IPS-20b (cell line): ENCODE measurements around the gene HNRNPL.
"Not testable (repeated sequence)": the region's sequence is repeated elsewhere in the genome, so short reads cannot be mapped to it uniquely, and the experiment has no call there.

Source experiments
- H3K27ac ChIP-seq: one replicate; pipeline ENCODE4 v1.5.1; 2013; ENCODE audit warnings: low read length
- H3K27me3 ChIP-seq: 2 replicates; pipeline ENCODE4 v1.6.1; 2013; ENCODE audit warnings: mild to moderate bottlenecking, low read length, inconsistent platforms; ENCODE audit not compliant: insufficient read depth
- H3K36me3 ChIP-seq: 2 replicates; pipeline ENCODE4 v1.6.1; 2013; ENCODE audit warnings: low read depth, mild to moderate bottlenecking, inconsistent platforms, low read length, moderate library complexity; ENCODE audit not compliant: insufficient read depth
- H3K4me1 ChIP-seq: 2 replicates; pipeline ENCODE4 v1.6.1; 2013; ENCODE audit warnings: mild to moderate bottlenecking, control low read depth, inconsistent platforms, low read length, moderate library complexity; ENCODE audit not compliant: insufficient read depth
- H3K4me3 ChIP-seq: 2 replicates; pipeline ENCODE4 v1.5.1; 2013; ENCODE audit warnings: mild to moderate bottlenecking, low read length, inconsistent platforms
- H3K9ac ChIP-seq: 2 replicates; pipeline ENCODE4 v1.6.1; 2013; ENCODE audit warnings: low read depth, mild to moderate bottlenecking, inconsistent platforms, low read length, moderate library complexity
- H3K9me3 ChIP-seq: 2 replicates; pipeline ENCODE4 v1.6.1; 2013; ENCODE audit warnings: mild to moderate bottlenecking, low read depth, low read length, inconsistent platforms; ENCODE audit not compliant: insufficient read depth

HNRNPL gene

DNA sequence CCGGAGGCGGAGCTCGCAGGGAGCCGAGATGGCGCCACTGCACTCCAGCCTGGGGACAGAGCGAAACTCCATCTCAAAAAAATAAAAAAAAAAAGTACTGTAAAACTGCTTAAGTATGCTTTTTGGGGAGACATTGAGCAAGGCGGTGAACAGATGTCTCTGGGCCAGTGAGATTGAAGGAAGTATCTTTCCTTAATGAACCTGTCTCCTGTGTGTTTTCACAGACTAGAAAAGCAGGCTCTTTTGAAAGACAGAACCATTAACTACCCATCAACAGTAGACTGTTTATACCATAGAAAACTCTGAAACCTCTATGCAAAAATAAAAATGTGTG lies 16.7 kb downstream of the HNRNPL start:
- Histone ChIP-seq H3K27ac (no peak overlapping the region), H3K27me3 (no peaks in the 10 kb centered on the region), H3K36me3 (peaks cover 47% of the 10 kb centered on the region), H3K9ac (no peak overlapping the region), H3K4me1 (peaks cover 3% of the 10 kb centered on the region; the same call in 1 of the 2 replicates), H3K4me3 (no peak overlapping the region), H3K9me3 (no peaks in the 10 kb centered on the region)

DNA sequence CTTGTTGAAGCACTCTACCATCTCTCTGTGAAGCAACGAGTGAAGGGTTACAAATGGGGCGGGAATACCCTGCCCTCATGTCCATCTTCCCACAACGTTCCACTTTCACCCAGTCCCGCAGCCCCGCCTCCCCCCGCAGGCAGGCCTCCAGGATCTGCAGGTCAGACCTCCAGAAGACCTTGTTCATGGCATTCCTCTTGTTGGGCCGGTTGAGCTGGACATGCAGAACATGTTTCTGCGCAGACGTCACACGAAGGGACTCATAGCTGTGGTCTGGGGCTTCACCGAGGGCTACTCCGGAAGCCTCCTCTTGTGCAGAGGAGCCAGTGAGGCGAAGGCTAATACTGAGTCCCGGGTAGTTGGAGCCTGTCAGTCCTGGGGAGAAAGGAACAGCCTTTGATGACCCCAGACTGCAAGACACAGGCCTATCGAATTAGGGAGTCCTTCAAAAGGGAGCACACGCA lies 18.6 kb downstream of the HNRNPL start:
- Histone ChIP-seq H3K27me3 (no peaks in the 10 kb centered on the region), H3K9ac (peak overlapping the region; percentile 88), H3K27ac (no peak overlapping the region), H3K9me3 (no peaks in the 10 kb centered on the region), H3K4me3 (peak overlapping the region; percentile 84), H3K36me3 (peaks cover 38% of the 10 kb centered on the region), H3K4me1 (peaks cover 6% of the 10 kb centered on the region; the same call in 1 of the 2 replicates)

- no peak overlapping the region for H3K27ac ChIP-seq
- peaks cover 6% of the 10 kb centered on the region; the same call in 1 of the 2 replicates for H3K4me1 ChIP-seq
- H3K4me3 ChIP-seq = no peak overlapping the region; the same call in 1 of the 2 replicates
- H3K27me3 ChIP-seq = no peaks in the 10 kb centered on the region
- peaks cover 28% of the 10 kb centered on the region for H3K36me3 ChIP-seq
- H3K9ac ChIP-seq = no peak overlapping the region
- no peaks in the 10 kb centered on the region for H3K9me3 ChIP-seq
Measured at GRCh38 chr19:38830039-38830733, 19.6 kb downstream of the HNRNPL start.

GRCh38 chr19:38829203-38829602 lies 20.6 kb downstream of the HNRNPL start:
- not testable (repeated sequence) for H3K9ac ChIP-seq, H3K9me3 ChIP-seq, H3K27me3 ChIP-seq, H3K4me3 ChIP-seq, H3K27ac ChIP-seq
- Histone ChIP-seq H3K4me1 (peaks cover 11% of the 10 kb centered on the region), H3K36me3 (peaks cover 28% of the 10 kb centered on the region)

GRCh38 chr19:38826856-38827551 lies 22.8 kb downstream of the HNRNPL start:
- Histone ChIP-seq H3K4me1 (peaks cover 11% of the 10 kb centered on the region), H3K27me3 (peaks cover 4% of the 10 kb centered on the region; the same call in 1 of the 2 replicates), H3K4me3 (no peak overlapping the region), H3K27ac (no peak overlapping the region), H3K36me3 (peaks cover 28% of the 10 kb centered on the region), H3K9ac (no peak overlapping the region), H3K9me3 (no peaks in the 10 kb centered on the region)

DNA sequence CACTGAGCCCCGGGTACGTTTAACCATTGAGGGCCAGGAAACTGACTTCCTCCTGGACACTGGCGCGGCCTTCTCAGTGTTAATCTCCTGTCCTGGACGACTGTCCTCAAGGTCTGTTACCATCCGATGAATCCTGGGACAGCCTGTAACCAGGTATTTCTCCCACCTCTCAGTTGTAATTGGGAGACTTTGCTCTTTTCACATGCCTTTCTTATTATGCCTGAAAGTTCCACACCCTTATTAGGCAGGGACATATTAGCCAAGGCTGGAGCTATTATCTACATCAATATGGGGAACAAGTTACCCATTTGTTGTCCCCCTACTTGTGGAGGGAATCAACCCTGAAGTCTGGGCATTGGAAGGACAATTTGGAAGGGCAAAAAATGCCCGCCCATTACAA lies 23.9 kb downstream of the HNRNPL start:
- not testable (repeated sequence) for H3K27me3 ChIP-seq, H3K9ac ChIP-seq, H3K4me3 ChIP-seq, H3K9me3 ChIP-seq, H3K27ac ChIP-seq
- Histone ChIP-seq H3K4me1 (peaks cover 11% of the 10 kb centered on the region), H3K36me3 (peaks cover 28% of the 10 kb centered on the region)

GRCh38 chr19:38821230-38821825 lies 28.5 kb downstream of the HNRNPL start:
- H3K9ac ChIP-seq, H3K27ac ChIP-seq, H3K4me1 ChIP-seq, H3K9me3 ChIP-seq, H3K27me3 ChIP-seq, H3K4me3 ChIP-seq: not testable (repeated sequence)
- peaks cover 13% of the 10 kb centered on the region for H3K36me3 ChIP-seq

- peaks cover 4% of the 10 kb centered on the region; the same call in 1 of the 2 replicates for H3K27me3 ChIP-seq
- no peaks in the 10 kb centered on the region for H3K9me3 ChIP-seq
- no peak overlapping the region for H3K4me3 ChIP-seq
- H3K36me3 ChIP-seq = peaks cover 25% of the 10 kb centered on the region
- no peak overlapping the region for H3K27ac ChIP-seq
- no peaks in the 10 kb centered on the region; the same call in 1 of the 2 replicates for H3K4me1 ChIP-seq
- H3K9ac ChIP-seq = no peak overlapping the region
Measured at GRCh38 chr19:38819231-38819920, 30.4 kb downstream of the HNRNPL start.

GRCh38 chr19:38817081-38817480 lies 32.7 kb downstream of the HNRNPL start:
- Histone ChIP-seq H3K36me3 (peaks cover 25% of the 10 kb centered on the region), H3K9ac (no peak overlapping the region), H3K4me3 (no peak overlapping the region), H3K27ac (no peak overlapping the region), H3K9me3 (no peaks in the 10 kb centered on the region), H3K27me3 (no peaks in the 10 kb centered on the region), H3K4me1 (no peaks in the 10 kb centered on the region)

DNA sequence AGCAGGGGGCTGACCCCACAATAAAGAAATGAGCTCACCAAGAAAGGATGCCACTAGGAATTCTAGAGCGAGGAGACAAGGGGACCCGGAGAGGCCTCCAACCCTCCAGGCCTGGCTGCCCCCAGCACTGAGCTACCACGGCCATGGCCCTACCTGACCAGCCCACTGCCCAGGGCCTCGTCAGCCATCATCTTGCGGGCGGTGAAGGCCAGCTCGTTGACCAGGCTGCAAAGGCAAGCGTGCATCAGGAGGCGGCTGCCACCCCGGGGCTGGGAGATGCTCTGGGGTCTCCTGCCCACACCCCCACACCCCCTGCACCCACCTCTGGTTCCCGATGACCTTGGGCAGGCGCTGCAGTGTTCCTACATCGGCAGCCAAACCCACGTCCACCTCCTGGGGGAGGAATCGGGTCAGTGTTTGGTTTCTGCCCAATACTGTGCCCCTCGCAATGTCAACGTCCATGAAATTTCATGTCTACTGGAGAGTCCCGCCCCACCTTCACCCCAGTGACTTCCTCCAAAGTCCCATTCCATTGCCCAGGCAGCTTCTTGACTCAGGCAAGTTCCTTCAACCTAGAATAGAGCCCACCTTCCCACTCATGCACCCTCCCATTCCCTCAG lies 33.5 kb downstream of the HNRNPL start:
- Histone ChIP-seq H3K36me3 (peaks cover 25% of the 10 kb centered on the region), H3K9ac (no peak overlapping the region), H3K4me3 (no peak overlapping the region), H3K27me3 (no peaks in the 10 kb centered on the region), H3K4me1 (no peaks in the 10 kb centered on the region), H3K9me3 (no peaks in the 10 kb centered on the region), H3K27ac (no peak overlapping the region)
